NCI-H146 (cell line): ENCODE results near the gene CTNS.

Source experiments
- DNase-seq: peaks from one replicate; lab custom pipeline; 2025; lab: John Stamatoyannopoulos, UW

The CTNS gene

DNA sequence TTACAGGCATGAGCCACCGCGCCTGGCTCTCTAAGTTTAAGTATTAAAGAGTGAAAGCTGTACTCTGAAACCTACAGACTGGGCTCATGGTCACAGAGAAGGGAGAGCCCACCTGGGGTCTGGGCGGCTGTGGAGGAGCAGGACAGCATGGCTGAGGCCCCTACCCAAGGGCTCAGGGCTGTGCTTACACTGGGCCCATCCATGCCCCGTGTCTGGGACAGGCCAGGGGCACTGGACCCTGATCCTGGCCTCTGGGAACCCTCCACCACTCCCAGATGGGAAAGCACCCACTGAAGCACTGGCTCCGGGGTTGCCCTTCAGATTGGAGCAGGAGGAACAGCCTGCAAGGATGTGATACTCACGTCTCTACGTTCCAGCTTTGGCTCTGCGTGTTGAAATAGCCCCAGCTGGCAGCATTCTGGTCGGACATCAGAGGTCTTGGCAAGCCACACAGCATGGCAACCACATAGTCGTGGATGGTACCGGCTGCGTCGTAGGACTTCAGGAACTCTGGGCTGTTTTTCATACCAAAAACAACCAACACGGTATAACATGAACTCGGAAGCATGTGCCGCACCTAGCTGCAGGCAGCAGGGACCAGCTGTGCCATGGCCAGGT, 13.5 kb upstream of the CTNS start:
- DNase-seq = no peak

DNA sequence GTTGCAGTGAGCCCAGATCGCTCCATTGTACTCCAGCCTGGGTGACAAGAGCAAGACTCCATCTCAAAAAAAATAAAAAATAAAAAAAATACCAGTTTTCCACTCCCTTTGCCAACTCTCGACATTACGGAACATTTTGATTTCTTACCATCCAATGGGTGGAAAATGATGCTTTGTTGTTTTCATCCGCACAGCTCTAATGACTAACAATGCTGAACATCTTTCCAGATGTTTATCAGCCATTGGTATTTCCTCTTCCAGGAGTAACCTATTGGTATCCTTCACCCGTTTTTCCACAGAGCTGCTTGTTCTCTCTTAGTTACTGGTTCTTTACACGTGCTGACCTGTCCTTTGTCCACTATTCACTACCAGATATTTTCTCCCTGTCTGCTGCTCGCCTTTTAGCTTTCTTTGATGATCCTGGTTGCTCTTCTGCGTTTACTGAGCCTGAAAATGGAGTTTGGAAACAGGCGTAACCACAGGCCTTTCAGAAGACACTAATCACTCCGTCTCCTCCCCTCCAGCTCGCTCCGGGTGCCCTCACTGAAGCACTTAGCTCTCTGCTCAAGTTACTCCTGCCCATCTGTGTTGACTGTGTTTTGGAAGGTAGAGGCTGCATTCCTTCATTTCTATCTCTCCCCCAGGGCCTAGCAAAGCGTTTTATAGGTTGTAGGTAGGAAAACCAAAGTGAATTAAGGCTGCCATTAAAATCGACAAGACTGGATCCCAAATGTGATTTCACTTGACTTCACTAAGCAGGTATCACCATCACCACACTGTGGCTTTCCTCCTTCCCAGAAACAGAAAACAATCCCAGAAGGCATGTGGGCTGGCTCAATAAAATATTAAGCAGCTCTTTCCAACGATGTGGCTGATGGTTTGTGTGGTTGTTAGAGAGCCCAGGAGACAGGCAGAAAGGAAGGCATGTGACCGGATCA, 9.5 kb upstream of the CTNS start:
- no peak for DNase-seq

DNA sequence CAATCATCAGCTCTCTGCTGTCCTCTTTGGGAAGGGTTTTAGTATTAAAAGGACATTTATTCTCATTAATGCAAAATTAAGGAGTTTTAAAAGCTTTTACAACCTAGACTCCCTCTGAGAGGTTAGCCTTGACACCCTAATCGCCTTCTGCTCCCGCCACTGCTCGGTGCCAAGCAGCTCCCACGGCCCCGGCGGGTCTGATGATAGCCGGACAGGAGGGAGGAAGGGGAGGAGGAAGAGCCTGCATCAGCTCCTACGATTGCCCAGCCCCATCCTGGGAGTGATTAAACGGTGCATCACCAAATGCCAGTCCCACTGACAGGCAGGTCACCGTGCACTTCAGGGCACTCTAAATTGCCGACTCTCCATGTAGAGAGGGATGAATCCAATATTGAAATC, 8.8 kb upstream of the CTNS start:
- DNase-seq = no peak

DNA sequence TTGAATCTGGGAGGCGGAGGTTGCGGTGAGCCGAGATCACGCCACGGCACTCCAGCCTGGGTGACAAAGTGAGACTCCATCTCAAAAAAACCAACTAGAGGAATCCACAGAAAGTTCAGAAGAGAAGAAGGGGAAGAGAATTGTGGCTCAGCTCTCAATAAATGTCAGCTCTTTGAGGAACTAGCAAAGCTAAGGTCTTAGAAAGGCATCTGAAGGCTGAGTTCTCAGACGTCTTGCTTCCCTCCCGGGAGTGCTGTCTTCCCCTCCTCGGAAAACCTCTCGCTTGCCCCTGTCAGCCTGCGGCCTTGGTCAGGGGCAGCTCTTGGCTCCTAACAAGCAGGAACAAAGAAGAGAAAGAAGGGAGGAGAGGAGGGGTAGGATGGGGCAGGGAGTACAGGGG, 5.8 kb upstream of the CTNS start:
- no peak for DNase-seq

DNA sequence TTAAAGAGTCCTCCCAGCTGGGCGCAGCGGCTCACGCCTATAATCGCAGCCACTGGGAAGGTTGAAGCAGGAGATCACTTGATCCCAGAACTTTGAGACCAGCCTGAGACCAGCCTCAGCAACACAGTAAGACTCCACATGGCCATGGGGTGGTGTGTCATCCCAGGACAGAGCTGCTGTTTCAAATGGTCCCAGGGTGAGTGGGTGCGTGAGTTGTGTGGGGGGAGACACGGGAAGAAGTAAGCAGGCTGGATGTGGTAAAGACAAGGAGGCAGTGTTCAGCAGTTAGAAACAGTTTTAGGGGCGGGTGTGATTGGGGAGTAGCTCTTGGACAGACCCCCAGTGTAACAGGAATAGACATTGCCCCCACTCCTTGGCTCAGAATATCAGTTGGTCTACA, 4.3 kb upstream of the CTNS start:
- DNase-seq = no peak

DNA sequence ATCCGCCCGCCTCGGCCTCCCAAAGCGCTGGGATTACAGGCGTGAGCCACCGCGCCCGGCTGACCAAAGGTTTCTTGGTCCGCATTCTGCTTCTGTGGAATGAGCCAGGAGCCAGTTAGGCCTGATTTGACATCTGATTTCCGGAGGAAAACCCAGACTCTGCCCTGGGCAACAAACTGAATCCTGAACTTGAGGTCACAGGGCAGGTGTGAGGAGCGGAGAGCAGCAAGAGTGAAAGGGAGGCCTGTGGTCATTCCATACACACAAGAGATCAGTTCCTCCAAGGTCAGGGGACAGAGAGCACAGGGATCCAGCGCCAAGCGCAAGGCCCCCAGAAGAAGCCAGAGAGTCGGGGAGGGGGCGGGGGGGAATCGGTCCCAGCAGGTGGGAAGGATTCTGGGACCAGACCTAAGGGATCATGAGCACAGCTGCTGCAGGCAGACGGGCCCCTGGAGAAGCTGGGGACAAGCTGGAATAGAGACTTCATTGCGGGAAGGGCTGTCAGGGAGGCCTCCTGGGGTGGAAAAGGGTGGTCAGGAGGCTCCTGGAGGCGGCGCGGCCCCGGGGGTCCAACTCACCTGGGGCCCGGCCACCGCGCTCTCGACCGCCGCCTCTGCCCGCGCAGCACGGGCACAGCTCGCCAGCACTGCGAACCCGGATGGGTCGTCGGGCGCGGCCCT, 946 bp upstream of the CTNS start:
- peak; percentile 61 for DNase-seq

DNA sequence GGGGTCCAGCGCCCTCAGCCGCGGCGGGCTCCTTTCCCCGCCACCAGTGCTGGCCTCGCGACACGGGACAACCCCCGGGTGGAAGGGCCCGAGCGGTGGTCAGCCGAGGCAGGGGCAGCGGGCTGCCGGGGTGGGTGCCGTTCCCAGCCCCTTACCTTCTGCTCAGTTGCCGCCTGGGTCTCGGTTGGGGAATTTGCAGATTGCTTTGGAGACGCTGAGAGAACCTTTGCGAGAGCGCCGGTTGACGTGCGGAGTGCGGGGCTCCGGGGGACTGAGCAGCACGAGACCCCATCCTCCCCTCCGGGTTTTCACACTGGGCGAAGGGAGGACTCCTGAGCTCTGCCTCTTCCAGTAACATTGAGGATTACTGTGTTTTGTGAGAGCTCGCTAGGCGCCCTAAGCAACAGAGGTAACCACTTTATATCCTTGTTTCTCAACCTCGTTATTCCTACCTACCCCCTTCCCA, 381 bp downstream of the CTNS start:
- peak; percentile 11 for DNase-seq

DNA sequence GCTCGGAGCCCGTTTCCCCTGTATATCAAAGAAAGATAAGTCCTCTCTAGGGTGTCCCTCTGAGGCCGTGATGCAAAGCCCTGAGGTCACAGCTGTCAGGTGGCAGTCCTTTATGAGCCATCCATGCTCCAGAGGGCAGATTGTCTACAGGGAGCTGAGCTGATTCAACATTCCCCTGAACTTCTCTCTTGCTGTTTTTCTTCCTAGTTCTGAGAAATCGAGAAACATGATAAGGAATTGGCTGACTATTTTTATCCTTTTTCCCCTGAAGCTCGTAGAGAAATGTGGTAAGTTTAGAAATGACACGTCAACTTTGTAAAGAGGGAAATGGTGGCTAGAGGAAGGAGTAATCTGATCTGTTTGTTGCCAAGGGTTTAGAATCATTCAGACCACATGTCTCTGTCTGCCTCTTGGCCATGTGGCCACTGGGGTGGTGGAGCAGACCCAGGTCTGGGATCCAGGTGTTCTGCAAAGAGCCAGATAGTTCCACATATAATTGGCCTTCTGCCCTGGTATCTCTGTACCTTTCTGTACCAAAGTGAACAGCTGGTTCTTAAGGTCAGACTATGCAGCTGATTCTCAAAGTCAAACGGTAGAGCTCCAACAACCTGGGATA, 3.5 kb downstream of the CTNS start:
- DNase-seq = peak; percentile 55

DNA sequence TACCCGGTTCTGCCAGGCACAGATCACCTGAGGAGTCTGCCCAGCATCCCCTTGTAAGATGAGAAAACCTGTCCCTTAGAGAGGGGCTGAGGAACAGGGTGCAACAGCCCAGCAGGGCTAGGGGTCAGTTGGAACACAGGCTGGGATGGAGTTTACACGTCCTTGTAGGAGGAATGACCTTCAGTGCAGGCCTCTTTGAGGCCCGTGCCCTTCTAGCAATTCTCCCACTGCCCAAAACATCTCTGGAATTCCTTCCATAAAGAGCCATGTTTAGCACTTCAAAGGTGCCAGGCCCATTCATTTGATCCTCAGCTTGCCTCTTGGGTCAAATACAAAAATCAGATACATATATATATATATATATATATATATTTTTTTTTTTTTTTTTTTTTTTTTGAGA, 4.5 kb downstream of the CTNS start:
- DNase-seq = no peak

DNA sequence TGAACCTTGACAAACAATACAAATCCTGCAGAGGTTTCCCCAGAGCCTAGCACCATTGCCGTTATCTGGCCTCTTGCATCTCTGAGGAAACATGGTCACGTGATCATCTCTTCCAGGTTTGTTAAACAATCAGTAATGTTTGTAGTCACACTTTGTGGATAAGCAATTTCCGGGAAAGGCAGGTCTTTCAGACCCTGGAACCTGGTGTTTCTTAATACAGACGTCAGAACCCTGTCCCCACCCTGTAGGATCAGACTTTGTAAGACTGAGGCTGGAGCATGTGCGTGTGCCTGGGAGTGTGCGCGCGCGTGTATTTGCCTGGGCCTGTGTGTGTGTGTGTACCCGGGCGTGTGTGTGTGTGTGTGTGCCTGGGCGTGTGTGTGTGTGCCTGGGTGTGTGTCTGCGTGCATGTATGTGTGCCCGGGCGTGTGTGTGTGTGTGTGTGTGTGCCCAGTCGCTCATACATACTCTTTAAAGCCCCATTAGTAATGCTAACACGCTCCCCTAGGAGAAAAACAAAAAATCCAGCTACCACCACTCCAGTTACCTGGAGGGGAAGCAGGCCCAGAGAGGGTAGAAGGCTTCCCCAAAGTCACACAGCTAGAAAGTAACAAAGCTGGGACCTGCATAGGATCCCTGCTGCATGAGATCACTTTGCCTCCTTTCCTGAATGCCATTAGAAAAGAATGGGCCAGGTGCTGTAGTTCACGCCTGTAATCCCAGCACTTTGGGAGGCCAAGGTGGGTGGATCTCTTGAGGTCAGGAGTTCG, 5.3 kb downstream of the CTNS start:
- no peak for DNase-seq

DNA sequence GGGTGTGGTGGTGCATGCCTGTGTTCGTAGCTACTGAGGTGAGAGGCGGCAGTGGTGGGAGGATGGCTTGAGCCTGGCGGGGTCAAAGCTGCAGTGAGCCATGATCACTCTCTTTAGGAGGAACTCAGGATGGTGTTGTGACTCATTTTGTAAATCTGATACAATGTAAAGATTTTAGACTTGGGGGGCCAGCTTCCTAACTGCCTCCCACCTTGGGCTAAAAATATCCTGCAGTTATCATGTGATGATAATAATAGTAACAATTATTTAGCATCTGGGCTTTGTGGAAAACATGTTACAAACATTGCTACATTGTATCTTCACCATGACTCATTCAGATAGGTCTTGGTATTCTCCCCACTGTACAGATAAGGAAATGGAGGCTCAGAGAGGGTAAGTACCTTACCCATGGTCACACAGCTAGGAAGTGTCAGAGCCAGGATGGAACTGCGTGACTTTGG, 7.4 kb downstream of the CTNS start:
- DNase-seq = no peak

DNA sequence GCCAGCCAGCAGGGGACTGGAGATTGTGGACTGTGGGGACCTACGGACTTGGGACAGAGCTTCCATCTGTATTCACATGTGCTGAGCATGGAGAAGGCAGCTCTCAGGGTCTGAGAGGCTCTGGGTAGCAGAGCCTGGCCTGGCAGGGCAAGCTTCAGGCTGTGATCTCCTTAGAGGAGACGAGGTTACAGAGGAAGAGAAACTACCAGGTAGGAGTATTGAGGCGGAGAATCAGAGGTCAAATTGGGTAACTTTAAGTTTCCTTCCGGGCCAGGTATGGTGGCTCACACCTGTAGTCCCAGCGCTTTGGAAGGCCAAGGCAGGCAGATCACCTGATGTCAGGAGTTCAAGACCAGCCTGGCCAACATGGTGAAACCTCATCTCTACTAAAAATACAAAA, 8.8 kb downstream of the CTNS start:
- DNase-seq = no peak

DNA sequence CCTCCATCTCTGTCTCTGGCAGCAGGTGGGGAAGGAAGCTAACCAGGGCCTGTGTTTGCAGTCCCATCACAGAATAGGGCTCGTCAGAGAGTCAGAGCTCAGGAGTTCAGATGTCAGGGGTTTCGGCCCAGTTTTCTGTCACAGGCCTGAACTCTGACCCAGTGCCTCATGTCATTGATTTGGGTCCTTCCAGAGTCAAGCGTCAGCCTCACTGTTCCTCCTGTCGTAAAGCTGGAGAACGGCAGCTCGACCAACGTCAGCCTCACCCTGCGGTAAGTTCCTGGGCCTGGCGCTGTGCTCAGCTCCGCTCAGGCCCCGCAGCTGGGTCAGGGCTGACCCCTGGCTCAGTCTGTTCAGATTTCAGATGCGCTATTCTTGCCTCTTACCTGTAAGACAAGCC, 10.7 kb downstream of the CTNS start:
- DNase-seq = no peak

DNA sequence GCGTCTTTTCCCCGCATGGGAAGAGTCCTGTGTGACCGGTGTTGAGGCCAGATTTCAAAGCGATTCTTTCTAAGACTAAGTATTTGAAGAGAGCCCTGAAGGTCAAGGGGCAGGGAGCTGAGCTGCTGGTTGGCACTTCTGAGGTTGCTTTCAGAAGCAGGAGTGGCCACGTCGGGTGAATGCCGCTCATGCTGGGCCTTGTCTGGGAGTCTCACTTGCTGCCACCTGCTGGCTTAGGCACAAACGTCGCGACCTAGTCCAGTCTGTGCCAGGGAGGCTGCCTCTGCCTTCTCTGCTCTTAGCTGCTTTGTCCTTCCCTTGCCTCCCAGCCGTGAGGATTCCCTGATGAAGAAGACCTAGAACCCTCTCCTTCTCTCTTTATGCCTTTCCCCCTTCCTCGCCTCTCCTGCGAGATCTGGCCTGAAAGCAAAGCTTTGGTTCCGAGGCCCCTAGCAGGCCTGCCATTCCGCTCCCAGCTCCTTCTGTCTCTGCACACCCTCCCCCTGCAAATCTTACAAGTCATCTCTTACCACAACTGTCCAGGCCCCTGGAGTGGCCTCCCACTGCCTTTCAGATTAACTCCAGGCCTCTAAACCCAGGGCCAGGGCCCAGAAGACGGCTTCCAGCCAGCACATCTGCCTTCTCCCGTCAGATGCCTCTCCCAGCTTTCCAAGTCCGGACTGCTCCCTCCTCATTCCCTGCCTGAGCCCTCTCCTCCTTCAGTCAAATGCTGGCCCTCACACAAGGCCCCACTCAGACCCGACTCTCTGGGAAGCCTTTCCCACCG, 11.4 kb downstream of the CTNS start:
- peak; percentile 41 for DNase-seq

DNA sequence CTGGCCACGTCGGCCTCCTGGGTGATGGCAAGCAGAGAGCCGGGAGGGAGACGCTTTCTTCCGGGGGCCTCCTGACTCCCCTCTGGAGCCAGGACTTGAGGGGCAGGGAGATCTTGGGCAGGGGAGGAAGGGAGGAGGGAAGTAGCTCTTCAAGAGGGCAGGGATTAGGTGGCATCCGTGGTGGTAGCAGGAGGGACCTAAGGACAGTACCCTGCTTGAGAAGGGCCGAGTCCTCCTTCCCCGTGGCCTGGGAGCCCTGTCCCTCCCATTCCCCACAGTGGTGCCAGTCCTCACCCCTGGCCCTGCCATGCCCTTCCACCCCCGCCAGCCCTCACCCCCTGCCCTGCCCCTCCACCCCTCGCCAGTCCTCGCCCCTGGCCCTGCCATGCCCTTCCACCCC, 19.2 kb downstream of the CTNS start:
- no peak for DNase-seq

DNA sequence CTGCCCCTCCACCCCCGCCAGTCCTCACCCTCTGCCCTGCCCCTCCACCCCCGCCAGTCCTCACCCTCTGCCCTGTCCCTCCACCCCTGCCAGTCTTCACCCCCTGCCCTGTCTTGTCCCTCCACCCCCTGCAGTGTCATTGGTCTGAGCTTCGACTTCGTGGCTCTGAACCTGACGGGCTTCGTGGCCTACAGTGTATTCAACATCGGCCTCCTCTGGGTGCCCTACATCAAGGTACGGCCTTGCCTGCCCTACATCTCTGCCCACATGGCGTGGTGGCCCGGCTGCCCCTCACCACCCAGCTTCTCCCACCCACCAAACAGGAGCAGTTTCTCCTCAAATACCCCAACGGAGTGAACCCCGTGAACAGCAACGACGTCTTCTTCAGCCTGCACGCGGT, 19.8 kb downstream of the CTNS start:
- no peak for DNase-seq

DNA sequence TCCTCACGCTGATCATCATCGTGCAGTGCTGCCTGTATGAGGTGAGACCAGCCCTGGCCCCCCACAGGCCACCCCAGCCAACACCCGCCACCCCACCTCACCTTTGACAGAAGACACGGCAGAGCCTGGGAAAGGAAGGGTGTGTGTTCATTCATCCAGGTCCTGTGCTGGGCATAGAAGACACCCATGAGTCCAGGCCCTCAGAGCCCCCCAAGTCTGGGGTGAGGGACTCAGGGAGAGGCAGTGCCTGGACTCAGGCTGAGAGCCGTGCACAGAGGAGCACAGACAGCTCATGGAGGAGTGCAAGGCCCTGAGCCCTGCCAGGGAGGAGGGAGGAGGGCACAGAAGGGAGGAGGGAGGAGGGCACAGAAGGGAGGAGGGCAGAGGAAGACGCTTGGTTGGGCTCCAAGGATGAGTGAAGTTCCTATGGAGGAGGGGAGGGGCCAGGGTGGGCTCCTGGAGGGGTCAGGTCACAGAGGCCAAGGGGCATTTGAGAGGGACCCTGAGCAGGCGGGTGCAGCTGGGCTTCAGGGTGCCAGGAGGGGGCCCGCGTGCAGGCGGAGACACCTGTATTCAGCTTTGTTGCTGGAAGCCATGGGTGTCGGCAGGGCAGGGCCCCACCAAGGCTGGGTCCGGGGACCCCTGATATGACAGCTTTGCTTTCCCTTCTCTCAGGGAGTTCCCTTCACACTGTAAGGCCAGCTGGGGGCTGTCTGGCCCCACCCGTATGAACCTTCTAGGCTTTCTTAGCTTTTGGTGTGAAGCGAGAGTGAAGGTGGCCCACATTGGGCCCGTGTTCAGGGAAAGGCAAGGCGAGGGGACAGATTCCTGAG, 20.4 kb downstream of the CTNS start:
- DNase-seq = no peak

DNA sequence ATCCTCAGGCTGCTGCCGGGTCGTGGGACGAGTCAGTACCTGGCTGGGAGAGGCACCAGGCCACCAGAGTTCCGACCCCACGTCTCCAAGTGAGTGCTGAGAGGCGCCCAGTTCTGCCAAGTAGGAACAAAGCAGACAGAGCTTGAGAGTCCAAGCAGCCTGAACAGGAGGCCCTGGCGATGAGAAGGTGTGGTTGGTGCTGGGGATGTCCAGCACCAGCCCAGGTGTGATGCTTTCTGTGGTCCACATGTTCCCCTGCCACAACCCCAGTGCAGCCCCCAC, 21.0 kb downstream of the CTNS start:
- no peak for DNase-seq

DNA sequence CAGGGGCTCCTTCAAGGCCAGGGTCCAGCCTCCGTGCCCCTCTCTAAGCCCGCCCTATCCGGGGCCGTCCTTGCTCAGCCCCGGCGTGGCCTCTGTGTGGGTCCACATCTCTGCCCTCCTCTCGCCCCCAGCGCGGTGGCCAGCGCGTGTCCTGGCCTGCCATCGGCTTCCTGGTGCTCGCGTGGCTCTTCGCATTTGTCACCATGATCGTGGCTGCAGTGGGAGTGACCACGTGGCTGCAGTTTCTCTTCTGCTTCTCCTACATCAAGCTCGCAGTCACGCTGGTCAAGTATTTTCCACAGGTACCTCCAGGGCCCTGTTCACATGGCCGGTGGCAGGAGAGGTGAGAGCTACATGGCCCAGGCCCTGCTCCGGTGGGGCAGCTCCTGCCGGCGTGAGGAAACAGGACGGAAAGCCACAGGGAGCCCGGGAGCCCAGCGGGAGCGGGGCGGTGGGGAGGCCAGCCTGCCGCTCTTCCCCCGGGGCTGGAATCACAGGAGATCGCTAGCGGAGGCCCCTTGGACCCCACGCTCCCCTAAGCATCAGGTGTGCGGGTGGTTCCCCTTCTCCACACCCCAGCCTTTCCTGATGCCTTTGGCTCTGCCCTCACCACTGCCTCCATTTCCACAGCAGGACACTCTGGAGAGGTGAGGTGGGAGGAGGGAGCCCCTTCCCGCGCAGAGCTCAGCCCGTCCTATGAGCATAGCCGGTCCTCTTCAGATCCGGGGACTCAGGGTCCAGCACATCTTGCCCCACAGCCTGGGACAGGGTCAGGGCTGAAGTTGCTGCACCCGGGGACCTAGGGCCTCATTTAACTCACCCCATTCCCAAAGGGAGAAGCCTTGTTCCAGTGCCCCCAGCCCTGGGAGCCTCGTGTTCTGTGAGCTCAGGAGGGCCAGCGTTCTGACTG, 21.6 kb downstream of the CTNS start:
- DNase-seq = no peak
